Inferior parietal cortex (tissue), 1 donor: ENCODE data around the gene PBLD.

Source experiments
- DNase-seq: peaks from one replicate; pipeline ENCODE4 v3.0.0-alpha.2; 2016; ENCODE audit errors: extremely low spot score

PBLD gene

DNA sequence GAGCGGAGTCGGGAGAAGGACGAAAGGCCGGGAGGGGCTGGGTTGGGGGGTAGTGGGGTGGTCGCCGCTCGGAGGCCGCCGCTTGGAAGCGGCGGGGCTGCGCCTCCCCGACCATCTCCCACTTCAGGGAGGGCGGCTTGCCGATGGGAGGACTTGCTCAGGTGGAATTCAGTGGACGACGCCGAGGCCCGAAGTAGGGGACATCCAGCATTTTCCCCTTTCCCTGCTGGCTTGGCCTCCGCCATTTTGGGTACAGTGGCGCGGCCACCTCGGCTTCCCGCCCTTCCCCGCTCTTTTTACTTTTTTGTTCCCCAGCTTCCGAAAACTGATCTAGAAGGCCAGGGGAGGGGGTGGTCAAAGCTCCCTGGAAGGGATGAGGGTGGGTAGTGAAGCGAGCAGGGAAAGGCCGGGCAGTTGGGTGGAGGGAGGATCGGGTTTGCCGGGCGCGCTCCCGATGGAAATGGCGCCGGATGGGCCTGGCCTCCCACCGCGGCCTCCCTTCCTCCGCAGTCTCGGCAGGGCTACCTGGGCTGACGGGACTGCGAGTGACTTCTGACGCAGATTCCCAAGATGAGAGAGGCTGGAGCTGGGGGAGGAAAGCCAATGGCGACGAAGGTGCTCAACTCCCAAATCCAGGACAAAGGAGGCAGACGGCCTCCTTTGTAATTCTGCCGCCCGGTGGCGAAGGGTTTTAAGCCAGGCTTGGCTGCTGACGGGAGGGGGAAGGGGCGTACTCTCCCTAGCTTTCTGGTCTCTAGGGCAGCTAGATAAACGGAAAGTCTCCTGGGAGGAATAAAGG, at the start of gene PBLD:
Gene PBLD (minus strand): TSS at position 670 of the 799 bp plus-strand sequence. CDS start 26,084 bp downstream, outside the sequence.
- DNase-seq: peak; percentile 79

DNA sequence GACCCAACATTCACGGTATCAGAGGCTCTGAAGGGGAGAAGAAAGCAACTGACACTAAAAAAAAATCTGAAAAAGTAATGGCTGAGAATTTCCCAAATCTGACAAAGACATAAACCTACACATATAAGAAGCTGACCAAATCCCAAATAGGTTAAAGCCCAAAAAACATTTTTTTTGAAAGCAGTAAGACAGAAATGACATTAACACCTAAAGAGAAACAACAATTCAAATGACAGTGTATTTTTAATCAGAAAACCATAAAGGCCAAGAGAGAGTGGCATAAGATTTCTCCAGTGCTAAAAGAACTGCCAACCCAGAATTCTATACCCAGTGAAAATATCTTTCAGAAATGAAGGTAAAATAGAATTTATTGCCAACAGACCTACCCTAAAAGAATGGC, 38.9 kb upstream of the PBLD start:
- no peak for DNase-seq

DNA sequence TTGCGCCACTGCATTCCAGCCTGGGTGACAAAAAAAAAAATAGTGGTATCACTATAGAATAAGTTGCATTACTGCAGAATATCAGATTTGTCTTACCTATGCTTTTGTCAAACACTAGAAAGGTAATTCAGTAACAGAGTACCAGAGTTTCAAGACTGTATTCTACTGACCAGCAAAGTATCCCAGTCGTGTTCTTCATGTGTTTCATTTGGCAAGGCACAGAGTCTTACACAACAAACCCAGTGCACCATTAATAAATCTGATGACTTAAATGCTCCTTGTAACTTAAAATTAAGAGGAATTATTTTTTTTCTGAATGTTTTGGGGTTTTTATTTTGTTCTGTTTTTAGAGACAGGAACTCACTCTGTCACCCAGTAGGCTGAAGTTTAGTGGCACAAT, 34.4 kb upstream of the PBLD start:
- no peak for DNase-seq

DNA sequence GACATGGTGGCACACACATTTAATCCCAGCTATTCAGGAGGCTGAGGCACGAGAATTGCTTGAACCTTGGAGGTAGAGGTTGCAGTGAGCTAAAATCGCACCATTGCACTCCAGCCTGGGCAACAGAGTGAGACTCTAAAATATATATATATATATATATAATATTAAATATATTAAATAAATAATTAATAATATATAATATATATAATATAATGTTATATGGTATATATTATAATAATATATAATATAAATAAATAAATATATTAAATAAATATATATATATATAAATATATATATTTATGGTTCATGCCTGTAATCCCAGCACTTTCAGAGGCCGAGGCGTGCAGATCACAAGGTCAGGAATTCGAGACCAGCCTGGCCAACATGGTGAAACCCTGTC, 33.9 kb upstream of the PBLD start:
- no peak for DNase-seq

DNA sequence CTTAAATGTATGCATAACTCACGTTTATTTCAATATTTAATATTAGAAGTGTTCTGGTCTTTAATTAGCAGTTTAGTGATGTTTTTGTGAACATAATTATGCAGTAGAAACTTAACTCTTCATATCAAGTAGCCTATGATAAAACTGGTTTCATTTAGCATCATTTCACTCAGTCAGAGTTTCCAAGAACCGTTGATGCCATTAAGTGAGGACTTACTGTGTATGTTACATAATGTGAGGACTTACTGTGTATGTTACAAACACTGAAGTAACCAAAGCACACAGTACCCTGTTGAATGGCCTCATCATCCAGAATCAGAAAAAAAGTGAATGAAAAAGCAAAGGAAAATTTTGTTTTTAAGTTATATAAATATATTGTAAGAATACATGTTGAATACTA, 32.9 kb upstream of the PBLD start:
- DNase-seq: no peak

DNA sequence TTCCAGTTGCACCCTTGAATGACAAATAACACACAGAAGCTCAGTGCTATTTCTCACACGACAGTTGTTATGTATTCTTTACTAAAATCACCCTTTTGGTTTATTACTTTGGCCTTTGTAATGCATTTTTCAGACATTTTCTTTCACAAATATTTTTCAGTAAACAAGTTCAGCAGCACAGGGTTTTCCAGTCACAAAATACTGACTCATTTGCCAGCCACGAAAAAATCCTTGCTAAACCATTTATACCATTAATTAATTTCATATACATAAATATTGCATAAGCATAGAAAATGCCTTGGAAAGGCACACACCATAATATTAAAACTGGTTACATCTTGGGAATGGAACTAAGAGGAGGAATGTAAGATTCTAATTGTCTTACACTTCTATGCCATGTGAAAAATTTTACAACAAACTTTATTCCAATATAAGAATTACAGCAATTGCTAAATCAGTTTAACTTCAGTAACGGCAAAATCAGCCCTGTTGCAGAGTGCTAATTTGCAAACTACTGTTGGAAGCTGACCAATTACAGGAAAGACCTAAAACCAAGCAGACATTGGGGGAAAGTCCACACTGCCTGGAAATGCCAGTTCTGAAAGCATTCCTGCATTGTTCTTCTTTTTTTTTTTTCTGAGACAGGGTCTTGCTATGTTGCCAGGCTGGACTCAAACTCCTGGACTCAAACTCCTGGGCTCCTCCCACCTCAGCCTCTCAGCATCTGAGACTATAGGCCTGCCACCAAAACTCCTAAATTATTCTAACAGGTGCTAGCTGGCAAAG, 31.6 kb upstream of the PBLD start:
- no peak for DNase-seq

DNA sequence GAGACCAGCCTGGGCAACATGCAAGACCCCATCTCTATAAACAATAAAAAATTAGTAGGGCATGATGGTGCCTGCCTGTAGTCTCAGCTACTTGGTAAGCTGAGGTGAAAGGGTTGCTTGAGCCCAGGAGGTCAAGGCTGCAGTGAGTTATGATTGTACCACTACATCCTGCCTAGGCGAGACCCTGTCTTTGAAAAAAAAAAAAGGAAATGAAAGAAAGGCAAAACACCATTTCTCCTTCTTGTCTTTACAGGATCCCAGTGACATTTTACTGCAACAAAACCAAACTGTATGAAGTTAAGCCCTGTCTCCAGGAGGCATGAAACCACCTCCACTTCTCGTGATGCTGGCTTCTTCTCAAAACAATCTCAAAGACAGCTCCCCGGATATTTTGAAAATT, 29.9 kb upstream of the PBLD start:
- no peak for DNase-seq

DNA sequence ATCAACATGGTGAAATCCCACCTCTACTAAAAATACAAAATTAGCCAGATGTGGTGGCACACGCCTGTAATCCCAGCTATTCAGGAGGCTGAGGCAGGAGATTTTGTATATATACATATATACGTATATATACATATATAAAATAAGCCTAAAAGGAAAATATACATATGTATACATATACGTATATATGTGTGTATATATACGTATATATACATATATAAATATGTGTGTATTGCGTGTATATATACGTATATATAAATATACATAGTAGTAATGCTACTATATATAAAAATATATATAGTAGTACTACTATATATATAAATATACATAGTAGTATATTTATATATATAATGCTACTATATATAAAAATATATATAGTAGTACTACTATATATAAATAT, 26.5 kb upstream of the PBLD start:
- no peak for DNase-seq

DNA sequence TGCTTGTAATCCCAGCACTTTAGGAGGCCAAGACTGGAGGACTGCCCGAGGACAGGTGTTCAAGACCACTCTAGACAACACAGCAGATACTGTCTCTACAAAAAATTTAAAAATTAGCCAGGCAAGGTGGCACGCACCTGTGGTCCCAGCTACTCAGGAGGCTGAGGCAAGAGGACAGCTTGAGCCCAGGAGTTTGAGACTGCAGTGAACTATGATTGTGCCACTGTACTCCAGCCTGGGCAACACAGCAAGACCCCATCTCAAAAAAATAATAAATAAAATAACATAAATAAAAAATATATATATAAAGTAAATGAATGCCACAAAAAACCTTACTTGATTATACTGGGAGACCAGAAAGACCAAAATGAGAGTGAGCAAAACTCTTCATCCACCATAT, 20.8 kb upstream of the PBLD start:
- no peak for DNase-seq

DNA sequence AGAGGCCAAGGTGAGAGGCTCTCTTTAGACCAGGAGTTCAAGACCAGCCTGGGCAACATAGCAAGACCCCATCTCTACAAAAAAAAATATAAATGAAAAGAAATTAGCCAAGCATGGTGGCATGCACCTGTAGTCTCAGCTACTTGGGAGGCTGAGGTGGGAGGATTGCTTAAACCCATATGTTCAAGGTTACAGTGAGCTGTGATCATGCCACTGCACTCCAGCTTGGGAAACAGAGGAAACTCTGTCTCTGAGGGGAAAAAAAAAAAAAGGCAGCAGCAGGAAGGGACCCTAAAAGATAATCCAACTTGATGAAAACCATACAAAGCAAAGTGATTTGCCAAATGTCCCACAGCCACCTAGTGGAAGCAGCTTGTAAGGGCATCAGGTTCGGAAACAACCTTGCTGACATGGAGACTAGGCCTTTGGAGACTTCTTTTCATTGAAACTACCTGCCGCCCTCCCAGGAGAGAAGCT, 15.6 kb upstream of the PBLD start:
- no peak for DNase-seq

DNA sequence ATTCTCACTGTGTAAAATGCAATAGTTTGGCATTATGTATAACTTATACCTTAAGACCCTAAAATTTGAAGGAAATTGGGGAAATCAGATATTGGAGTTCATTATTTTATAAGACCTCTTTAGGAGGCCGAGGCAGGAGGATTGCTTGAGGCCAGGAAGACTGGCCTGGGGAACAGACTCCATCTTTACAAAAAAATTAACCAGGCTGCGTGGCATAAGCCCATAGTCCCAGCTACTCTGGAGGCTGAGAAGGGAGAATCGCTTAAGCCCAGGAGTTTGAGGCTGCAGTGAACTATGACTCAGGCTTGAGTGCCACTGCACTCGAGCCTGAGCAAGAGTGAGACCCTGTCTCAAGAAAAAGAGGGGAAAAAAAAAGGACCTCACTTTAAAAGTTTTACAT, 14.0 kb upstream of the PBLD start:
- no peak for DNase-seq

DNA sequence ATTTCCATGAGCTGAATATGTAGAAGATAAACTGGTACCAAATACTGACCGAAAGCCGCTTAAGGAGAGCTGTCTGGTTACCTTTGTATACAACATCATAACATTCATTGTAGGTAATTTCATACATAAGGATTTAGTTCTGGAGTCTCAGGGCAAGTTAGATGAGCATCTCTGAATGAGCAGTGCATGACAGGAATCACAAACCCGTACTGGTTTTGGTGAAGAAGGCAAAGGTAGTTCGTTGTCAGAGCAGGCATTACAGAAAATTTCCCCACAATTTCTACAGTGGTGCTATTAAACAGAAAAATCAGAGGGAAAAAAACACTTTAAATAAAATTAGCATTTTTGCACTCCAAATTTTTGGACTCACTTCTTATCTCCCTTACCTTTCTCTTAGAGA, 12.9 kb upstream of the PBLD start:
- DNase-seq: no peak

DNA sequence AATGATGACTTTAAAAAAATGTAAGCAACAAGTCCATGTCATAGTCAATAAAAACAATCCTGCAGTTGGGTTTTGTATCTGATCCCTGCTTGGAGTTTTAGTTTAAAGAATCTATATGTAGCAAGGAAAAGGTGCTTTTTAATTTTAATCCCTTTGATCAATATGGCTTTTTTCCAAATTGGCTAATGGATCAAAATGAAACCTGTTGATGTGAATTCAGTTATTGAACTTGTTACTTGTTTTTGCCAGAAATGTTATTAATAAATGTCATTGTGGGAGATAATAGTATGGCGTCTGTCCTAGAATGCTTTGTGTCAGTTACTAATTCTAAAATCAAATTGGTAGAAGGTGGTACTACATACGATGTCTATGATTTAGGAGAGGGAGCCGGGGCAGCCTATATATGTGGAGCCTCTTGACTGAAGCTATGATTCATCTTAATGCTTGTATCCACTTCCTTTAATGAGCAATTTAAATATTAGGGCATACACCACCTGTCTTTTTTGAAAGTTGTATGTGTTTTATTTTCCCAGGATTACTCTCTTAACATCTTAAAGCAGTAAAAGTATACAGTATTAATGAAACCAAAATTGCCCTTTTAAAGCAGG, 10.3 kb upstream of the PBLD start:
- DNase-seq: no peak

DNA sequence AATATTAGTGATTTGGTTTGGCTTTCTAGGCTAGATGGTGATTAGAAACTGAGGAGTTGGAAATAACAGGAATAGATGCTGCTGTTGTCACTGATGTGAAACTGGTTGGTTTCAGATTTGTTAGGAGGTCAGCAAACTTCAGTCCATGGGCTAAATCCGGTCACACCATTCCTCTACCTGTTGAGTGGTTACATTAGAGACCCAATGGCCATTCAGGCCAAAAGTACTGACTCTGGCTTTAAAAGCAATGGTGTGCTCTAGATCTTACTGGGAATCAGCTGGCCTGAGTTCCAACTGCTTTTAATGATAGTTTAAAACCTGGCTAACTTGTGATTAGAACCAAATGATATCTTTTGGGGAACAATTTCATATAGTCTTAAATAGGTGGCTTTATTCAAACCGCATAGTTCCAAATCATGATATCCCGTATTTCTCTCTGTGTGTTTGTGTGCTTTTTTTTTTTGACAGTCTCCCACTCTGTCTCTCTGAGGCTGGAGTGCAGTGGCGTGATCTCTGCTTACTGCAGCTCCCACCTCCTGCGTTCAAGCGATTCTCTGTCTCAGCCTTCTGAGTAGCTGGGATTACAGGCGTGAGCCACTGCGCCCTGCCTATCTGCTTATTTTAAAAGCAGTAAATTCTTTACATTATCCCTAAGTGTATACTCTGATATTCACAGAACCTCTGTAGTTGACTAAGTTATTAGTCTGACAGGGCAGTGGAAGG, 7.8 kb upstream of the PBLD start:
- no peak for DNase-seq

DNA sequence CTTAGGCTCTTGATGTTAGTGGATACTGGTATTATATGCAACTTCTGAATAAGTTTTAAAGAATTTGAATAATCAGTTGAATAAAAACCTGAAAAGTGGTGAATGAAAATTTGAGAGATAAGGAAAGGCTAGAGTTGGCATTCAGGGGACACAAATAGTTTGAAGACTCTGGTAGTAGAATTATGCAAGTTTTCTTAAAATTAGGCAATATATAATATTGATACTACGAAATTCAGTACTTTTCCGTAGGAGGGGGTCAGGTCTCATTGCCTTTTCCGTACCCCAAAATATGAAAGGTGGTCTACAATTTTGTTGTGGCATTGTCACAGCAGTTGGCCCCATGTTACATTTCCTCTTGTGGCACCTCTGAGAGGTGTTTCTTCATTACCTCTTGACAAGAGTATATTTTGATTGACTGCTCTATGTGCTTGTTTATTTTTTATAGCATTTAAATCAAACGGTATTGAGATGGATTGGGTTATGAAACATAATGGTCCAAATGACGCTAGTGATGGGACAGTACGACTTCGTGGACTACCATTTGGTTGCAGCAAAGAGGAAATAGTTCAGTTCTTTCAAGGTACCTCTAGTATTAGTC, 4.1 kb upstream of the PBLD start:
- DNase-seq: no peak

DNA sequence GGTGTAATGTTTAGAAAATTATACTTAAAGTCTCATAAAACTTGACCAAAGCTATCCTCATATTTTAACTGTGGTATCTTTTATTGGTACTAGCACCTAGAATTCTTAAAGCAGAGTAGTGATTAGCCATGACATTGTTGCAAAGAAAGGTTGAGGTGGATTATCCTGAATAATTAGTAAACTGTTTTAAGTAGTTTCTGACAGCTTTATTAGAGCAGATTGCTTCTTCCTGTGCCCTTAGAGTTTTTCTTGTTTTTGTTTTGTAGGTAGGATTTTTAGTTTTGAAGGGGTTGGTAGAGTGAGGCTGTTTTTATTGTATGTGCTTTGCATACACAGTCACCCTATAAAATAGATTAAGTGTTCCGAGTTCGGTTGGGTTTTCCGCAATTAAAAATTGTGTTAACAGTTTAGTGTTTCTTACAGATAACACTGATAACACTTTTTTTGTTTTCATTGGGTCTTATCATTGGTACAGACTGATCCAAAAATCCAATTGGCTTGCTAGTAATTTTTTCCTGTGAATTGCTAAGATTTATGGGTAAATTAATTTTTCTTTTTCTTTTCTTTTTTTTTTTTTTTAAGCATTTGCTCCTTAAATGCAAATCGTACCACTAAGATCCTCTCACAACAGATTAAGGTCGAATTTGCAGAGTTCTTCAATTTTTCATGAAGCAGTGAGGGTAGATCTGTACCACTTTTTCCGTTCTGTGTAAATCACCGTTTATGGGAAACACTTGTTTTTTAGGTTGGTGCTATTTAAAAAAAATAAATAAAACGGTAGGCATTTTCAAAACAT, 2.1 kb upstream of the PBLD start:
- DNase-seq: no peak

DNA sequence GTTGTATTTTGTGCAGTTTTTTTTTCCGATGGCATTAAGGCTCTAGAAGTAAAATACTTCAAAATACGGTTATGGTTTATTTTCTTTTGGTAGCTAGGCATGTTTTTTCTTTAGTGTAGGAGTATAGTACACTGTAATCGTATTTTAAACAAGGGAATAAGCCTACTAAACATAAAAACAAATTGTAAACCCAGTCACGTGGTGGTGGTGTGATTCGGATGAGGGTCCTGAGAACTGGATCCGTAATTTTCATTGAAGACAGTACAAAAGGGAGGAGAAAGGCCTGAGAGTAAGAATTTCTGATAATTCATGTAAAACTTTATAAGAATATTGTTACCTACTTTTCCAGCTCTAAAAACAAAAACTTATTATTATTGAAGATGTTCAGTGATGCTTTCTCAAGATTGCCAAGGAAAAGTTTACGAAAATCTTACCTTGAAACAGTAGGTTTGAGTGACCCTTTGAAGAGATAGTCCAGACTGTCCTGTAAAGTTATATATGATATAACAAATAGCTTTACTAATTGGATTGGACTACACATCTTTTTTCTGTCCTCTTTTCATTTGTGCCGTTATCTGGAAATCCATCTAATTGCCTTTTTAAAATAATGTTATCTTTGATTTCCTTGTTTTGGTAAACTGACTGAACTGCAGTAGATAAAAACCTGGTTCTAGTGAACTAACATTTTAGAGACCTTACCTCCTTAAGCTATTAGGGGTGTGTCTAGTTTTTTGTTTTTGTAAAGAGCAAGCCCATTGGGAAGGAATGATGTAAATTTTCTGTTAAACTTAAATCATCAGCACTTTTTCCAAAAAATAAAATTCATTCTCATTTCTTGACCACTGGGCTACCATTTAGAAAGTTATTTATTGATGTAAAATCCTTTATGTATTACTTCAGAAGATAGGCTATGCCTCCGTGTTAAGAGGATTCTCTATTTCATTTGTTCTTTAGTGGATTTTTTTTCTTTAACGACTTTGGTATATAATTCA, 1.0 kb upstream of the PBLD start:
- no peak for DNase-seq

DNA sequence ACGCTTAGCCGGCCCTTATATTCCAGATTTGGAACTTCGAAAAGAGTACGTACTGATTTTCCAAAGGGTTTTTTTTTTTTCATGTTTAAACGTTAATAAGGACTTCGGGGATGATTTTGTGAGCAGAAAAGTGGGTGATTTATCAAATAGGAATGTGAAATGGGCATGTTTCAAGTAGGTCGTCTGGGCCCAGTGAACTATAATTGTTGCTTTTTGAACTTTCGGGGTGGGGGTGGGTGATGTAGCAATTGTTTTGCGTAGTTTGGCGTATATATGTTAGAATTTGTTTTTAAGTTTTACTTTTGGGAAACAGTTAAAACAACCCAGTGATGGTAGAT, 299 bp upstream of the PBLD start:
- DNase-seq: no peak

DNA sequence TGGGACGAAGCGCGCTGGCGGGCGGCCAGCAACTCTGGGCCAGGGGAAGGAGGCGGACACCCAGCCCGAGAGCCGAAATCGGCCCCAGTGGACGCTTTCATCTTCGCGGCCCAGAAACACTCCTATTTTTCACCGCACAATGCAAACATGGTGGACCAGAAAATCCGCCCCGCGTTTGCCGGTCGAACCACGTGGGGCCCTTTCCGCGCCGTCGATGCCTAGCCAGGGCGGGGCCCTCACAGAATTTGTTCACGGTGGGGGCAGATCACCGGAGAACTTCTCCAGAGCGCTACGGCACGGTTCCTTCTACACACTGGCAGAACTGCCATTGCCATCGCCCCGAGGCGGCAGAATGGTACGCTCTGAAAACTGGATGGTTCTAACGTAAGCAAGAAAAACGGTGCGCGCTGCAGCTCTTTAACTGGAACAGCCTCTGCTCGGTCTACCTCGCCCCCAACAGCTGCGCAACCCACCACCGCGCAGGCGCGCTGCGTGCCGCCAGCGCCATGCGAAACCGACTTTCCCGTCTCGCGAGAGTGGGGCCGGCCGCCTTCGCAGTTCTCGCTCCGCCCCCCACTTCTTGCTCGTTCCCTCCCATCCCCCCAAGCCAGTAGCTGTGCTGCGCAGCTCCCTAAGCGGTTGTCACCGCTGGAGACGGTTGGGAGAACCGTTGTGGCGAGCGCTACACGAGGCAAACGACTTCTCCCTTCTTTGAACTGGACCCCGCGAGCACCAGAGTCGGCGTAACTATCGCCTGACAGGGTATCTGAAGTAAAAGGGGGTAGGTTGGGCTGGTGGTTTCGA, 1.1 kb downstream of the PBLD start, which contains the start of gene HNRNPH3:
Gene HNRNPH3 (plus strand): TSS at position 610 of the 804 bp plus-strand sequence. CDS start 5,158 bp downstream, outside the sequence.
- peak; percentile 99 for DNase-seq
